DOHH2 (cell line): Measurements from ENCODE around the gene SDR9C7.

Experiments used
- CTCF ChIP-seq: fragments of 200-600 bp; sonication (generic); IDR thresholded peaks from one replicate; pipeline ENCODE4 v1.5.1; 2014; ENCODE audit warnings: antibody characterized with exemption, mild to moderate bottlenecking, low read depth, low read length; ENCODE audit not compliant: poor library complexity, severe bottlenecking
- EZH2phosphoT487 ChIP-seq: fragments of 200-600 bp; sonication (generic); IDR thresholded peaks from 2 replicates; pipeline ENCODE4 v1.6.1; 2017; ENCODE audit warnings: borderline replicate concordance, mild to moderate bottlenecking, antibody characterized with exemption, low read length, moderate library complexity, mixed read lengths

- TF ChIP-seq CTCF = no peak
- TF ChIP-seq EZH2phosphoT487 = no peak
Measured at GRCh38 chr12:56880125-56880992, 53.8 kb downstream of the SDR9C7 start.
